ENCODE measurements around the gene SERTAD3.
"Not testable (repeated sequence)": the region's sequence is repeated elsewhere in the genome, so short reads cannot be mapped to it uniquely, and the experiment has no call there.

Gene SERTAD3

DNA sequence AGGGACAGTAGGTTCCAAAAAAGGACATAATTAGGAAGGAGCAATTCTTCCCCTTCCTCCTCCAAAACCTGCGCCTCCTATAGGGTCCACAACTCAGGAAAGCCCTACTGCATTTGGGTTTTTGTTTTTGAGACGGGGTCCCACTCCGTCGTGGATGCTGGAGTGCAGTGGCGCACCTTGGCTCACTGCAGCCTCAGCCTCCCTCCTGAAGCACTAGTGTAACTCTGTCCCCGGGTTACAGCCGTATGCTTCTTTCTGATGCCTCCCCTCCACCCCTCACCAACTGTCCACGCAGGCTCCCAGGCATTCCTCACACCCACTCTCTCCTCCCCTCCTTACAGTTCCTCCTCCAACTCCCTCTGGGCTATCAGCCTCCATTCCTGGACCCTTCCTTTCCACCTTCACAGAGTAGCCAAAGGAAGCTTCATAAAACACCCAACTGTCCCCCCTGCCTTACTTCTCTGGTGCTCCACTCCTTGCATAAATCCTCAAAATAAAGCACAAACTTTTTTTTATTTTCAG, 2.2 kb upstream of the SERTAD3 start:
- DNase-seq (ENCODE audit: low spot score): no peak
- no peaks in the 10 kb centered on the region for H3K27me3 Mint-ChIP-seq (ENCODE audit: low read depth)
- H3K9me3 Mint-ChIP-seq: no peaks in the 10 kb centered on the region
- H3K4me1 Mint-ChIP-seq (ENCODE audit: low read depth): peaks cover 17% of the 10 kb centered on the region
- H3K27ac Mint-ChIP-seq: peak overlapping the region; percentile 60
- peak overlapping the region; percentile 34 for H3K4me3 Mint-ChIP-seq
- H3K36me3 Mint-ChIP-seq (ENCODE audit: low read depth): no peaks in the 10 kb centered on the region

DNA sequence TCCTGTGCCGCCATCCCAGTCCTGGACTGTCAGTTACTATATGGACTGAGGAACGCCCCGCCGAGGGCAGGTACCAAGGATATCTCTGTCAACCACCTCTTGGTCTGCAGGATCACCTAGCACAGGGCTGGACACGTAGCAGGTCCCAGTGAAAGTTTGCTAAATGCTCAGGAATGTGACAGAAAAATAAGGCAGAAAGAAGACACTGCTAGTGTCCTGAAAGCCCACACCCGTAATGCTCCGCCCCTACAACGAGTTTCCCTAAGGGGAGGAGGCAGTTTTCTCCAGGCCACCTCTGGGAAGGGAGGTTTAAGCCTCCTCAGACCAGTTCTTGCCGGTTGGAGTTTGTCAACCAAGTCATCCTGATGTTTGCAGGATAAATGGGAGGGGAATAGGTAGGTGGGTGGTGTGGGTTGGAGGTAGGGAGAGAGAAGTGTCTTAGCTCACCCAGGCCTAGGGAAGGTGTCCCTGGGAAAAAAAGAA, 1.7 kb upstream of the SERTAD3 start:
- peaks cover 17% of the 10 kb centered on the region for H3K4me1 Mint-ChIP-seq (ENCODE audit: low read depth)
- no peak for DNase-seq (ENCODE audit: low spot score)
- no peaks in the 10 kb centered on the region for H3K9me3 Mint-ChIP-seq
- no peak overlapping the region for H3K27ac Mint-ChIP-seq
- no peaks in the 10 kb centered on the region for H3K27me3 Mint-ChIP-seq (ENCODE audit: low read depth)
- H3K36me3 Mint-ChIP-seq (ENCODE audit: low read depth): peaks cover 5% of the 10 kb centered on the region
- H3K4me3 Mint-ChIP-seq: peak overlapping the region; percentile 54

DNA sequence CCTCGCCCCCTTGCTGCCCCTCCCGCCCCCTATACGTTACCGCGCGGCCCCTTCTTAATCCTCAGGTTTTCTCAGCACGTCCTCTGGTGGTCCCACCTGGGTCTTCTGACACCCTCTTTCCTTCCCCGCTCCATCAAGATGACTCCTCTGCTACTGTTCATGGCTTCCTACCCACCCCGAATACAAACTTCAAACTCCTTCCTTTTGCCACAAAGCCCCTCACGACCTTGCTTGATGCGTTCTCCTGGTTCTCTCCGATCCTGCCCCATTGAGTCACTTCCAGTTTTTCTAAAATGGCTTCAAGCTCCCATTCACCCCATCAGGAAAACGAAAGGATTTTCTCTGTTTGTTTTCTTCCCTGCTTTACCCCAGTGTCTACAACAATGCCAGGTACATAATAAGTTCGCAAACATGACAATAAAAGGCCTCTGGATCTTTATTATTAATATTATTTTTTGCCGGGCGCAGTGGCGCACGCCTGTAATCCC, 734 bp upstream of the SERTAD3 start:
- H3K36me3 Mint-ChIP-seq (ENCODE audit: low read depth): peaks cover 7% of the 10 kb centered on the region
- H3K27ac Mint-ChIP-seq: peak overlapping the region; percentile 92
- no peaks in the 10 kb centered on the region for H3K9me3 Mint-ChIP-seq
- peaks cover 17% of the 10 kb centered on the region for H3K4me1 Mint-ChIP-seq (ENCODE audit: low read depth)
- H3K27me3 Mint-ChIP-seq (ENCODE audit: low read depth): no peaks in the 10 kb centered on the region
- H3K4me3 Mint-ChIP-seq: peak overlapping the region; percentile 99
- no peak for DNase-seq (ENCODE audit: low spot score)

DNA sequence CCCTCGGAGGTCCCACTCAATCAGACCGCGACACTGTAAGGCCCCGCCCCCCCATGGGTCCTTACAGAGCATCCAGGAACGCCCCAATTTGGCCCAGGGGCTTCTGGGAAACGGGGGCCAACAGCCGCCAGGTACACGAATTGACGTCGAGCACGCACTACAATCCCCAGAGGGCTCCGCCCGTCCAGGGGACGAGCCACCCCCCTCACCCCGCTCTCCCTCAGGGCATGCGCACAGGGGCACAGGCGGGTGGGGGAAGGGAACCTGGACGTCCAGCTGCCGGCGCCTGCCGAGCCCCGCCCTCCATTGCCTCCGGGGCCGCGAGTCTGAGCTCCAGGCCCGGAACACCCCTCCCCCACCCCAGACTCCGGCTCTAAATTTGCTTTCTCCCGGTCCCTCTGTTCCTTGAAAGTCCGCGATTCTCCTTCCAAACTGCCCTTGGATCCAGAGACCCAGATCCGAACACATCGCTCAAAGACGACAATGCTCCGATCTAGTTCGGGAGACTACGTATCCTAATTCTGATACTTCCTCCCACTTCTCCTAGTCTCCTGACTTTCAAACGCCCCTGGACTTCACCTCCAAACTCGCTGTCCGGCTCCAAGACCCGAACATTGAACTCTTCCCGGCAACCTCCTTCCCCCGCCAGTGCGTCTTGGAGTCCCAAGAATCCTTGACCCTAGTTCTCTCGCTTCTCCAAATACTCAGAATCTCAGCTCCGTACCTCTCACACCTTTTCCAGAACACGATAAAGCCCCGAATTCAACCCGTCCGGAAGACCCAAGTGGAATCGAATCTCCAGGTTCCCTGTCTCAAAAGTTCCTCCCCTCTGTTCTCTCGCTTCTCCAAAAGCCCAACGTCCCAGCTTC, 770 bp downstream of the SERTAD3 start:
- Mint-ChIP-seq H3K4me3 (peak overlapping the region; percentile 99), H3K36me3 (ENCODE audit: low read depth) (peaks cover 7% of the 10 kb centered on the region), H3K9me3 (no peaks in the 10 kb centered on the region), H3K27me3 (ENCODE audit: low read depth) (no peaks in the 10 kb centered on the region), H3K27ac (peak overlapping the region; percentile 98), H3K4me1 (ENCODE audit: low read depth) (peaks cover 17% of the 10 kb centered on the region)
- DNase-seq (ENCODE audit: low spot score): peak; percentile 100

DNA sequence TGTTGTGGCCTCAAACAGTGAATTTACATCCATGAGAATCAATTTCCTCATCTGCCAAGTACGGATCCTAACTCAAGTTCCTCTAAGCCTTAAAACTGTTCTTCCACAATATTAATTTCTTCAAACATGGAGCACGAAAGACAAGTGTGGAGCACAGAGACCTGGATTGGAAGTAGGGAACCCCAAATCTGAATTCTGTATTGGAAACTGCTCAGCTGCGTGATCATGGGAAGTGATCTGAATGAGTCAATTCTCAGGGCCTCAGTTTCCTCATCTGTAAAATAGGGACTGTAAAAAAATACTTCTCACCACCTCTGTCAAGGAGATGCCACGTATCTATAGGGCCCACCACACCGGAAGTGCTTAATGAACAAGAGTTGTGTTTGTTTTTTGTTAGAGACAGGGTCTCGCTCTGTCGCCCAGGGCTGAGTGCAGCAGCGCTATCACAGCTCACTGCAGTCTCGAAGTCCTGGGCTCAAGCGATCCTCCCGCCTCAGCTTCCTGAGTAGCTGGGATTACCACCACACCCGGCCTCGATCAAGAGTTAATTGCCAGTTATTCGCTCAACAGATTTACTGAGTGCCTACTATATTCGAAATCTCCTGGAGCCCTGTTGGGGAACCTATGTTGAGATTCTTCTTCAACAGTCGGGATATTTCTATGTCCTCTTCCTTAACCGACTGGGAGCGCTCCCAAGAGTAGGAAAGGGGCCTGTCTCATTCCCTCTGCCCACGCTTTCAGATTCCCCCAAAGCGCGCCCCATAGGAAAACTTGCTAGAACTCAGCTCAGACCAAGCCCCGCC, 1.6 kb downstream of the SERTAD3 start:
- Mint-ChIP-seq H3K36me3 (ENCODE audit: low read depth) (peaks cover 7% of the 10 kb centered on the region), H3K9me3 (no peaks in the 10 kb centered on the region), H3K4me1 (ENCODE audit: low read depth) (peaks cover 17% of the 10 kb centered on the region), H3K27ac (peak overlapping the region; percentile 94), H3K4me3 (peak overlapping the region; percentile 99), H3K27me3 (ENCODE audit: low read depth) (no peaks in the 10 kb centered on the region)
- no peak for DNase-seq (ENCODE audit: low spot score)

DNA sequence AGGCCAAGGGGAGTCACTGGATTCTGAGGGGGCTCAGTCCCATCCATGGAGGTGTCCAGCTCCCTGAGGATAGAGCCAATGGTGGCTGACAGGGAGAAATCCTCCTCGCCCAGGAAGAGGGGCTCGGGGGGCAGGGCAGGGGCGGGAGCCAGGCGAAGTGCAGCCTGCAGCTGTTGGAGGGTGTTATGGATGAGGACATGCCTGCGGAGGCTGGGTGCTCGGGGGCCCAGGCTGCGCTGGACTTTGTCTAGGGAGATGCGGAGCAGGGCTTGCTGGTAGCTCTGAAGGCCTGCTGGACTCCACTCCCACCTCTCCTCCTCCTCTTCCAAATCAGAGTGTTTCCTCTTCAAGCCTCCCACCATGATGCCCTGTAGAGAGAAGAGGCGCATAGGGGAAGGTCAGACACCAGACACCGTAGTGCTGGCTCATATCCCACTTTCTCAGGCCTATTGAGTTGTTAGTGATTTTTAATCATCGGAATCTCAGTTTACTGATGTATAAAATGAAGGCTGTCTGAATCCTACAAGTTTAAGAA, 2.3 kb downstream of the SERTAD3 start:
- H3K4me1 Mint-ChIP-seq (ENCODE audit: low read depth): peaks cover 17% of the 10 kb centered on the region
- peak overlapping the region; percentile 99 for H3K4me3 Mint-ChIP-seq
- H3K9me3 Mint-ChIP-seq: no peaks in the 10 kb centered on the region
- peak overlapping the region; percentile 94 for H3K27ac Mint-ChIP-seq
- no peaks in the 10 kb centered on the region for H3K27me3 Mint-ChIP-seq (ENCODE audit: low read depth)
- DNase-seq (ENCODE audit: low spot score): no peak
- peaks cover 7% of the 10 kb centered on the region for H3K36me3 Mint-ChIP-seq (ENCODE audit: low read depth)

DNA sequence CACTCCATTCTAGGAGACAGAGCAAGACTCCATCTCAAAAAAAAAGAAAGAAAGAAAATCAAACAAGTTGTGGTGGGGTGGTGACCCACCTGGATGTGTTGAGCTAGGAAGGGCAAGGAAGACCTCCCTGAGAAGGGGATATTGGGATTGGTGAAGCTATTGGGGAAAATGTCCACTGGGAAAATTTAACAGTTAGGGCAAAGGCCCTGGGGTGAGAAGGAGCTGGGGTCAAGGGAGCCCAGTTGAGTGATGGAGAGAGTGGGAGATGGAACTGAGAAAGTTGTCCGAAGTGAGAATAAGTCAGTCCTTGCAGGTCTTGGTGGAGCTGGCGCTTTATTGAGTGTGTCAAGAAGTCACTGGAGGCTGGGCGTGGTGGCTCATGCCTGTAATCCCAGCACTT, 5.9 kb downstream of the SERTAD3 start:
- H3K4me3 Mint-ChIP-seq: no peak overlapping the region
- H3K9me3 Mint-ChIP-seq: no peaks in the 10 kb centered on the region
- peaks cover 15% of the 10 kb centered on the region for H3K4me1 Mint-ChIP-seq (ENCODE audit: low read depth)
- no peaks in the 10 kb centered on the region for H3K27me3 Mint-ChIP-seq (ENCODE audit: low read depth)
- no peak for DNase-seq (ENCODE audit: low spot score)
- H3K36me3 Mint-ChIP-seq (ENCODE audit: low read depth): peaks cover 7% of the 10 kb centered on the region
- H3K27ac Mint-ChIP-seq: no peak overlapping the region

DNA sequence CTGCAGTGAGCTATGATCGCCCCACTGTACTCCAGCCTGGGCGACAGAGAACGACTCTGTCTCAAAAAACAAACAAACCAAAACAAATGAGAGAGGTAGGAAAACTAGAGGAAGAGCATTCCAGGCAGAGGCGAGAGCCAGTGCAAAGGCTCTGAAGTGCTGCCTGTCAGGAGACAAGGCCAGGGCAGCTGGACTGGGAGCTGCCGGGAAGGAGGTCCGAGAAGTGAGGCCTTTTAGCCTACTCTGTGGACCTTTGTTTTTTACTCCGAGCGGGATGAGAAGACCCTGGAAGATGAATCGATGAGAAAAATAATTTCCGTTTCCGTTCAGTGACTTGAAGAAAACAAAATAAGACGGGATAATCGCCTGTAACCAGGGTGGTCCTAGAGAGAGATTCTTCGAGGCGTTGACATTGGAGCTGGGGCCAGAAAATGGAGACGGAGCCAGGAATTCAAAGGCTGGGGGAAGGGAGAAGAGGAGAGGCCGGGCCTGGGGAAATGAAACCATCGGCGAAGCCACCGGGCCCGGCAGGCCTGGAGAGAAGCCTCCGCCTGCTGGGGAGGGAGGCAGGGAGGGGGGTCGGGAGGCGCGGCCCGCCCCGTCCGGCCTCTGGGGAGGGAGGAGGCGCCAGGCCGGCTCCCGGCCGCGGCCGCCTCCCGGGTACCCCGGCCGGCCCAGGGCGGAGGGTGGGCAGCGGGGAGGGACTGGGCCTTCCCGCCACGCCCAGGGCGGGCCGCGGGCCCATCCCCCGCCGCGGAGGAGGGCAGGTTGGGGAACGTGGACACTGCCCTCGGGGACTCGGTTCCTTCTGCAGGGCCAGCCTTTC, 10.5 kb downstream of the SERTAD3 start:
- H3K4me1 Mint-ChIP-seq (ENCODE audit: low read depth): peaks cover 6% of the 10 kb centered on the region
- no peaks in the 10 kb centered on the region for H3K9me3 Mint-ChIP-seq
- H3K4me3 Mint-ChIP-seq: peak overlapping the region; percentile 93
- H3K27ac Mint-ChIP-seq: peak overlapping the region; percentile 98
- H3K36me3 Mint-ChIP-seq (ENCODE audit: low read depth): no peaks in the 10 kb centered on the region
- no peaks in the 10 kb centered on the region for H3K27me3 Mint-ChIP-seq (ENCODE audit: low read depth)
- DNase-seq (ENCODE audit: low spot score): peak; percentile 63

DNA sequence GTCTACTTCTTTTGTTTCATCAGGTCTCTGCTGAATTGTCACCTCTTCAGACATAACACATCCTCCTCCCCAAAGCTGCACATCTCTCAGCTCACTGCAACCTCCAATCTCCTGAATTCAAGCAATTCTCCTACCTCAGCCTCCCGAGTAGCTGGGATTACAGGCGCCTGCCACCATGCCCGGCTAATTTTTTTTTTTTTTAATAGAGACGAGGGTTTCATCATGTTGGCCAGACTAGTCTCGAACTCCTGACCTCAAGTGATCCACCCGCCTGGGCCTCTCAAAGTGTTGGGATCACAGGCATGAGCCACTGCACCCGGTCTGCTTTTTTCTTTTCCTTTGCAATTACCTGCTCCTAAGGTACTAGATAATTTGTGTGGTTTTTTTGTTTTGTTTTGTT, 11.4 kb downstream of the SERTAD3 start:
- not testable (repeated sequence) for H3K27ac Mint-ChIP-seq; H3K4me1 Mint-ChIP-seq (ENCODE audit: low read depth); DNase-seq (ENCODE audit: low spot score); H3K27me3 Mint-ChIP-seq (ENCODE audit: low read depth); H3K36me3 Mint-ChIP-seq (ENCODE audit: low read depth); H3K9me3 Mint-ChIP-seq
- H3K4me3 Mint-ChIP-seq: peak overlapping the region; percentile 93

DNA sequence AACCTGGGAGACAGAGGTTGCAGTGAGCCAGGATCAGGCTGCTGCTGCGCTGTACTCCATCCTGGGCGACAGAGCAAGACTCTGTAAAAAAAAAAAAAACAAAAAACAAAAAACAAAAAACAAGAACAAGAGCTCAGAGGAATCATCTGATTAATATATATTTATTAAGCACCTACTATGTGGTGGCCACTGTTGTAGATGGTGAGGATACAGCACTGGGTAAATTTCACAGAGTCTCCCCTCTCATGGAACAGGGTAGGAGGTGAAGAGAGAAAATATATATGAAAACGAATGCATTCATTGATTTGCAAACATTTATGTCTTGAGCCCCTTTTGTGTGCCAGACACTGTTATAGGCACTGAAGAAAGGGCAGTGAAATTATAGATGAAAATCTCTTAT, 12.4 kb downstream of the SERTAD3 start:
- H3K9me3 Mint-ChIP-seq: no peaks in the 10 kb centered on the region
- H3K4me3 Mint-ChIP-seq: no peak overlapping the region
- no peak for DNase-seq (ENCODE audit: low spot score)
- peak overlapping the region; percentile 62 for H3K27ac Mint-ChIP-seq
- H3K27me3 Mint-ChIP-seq (ENCODE audit: low read depth): no peaks in the 10 kb centered on the region
- H3K4me1 Mint-ChIP-seq (ENCODE audit: low read depth): peaks cover 6% of the 10 kb centered on the region
- H3K36me3 Mint-ChIP-seq (ENCODE audit: low read depth): no peaks in the 10 kb centered on the region

DNA sequence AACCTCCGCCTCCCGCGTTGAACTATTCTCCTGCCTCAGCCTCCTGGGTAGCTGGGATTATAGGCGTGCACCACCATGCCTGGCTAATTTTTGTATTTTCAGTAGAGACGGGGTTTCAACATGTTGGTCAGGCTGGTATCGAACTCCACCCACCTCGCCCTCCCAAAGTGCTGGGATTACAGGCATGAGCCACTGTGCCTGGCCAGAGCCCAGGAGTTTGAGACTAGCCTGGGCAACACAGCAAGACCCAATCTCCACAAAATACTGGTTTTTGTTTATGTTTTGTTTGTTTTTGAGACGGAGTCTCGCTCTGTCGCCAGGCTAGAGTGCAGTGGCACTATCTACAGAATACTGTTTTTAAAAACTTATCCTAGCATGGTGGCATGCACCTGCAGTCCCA, 13.9 kb downstream of the SERTAD3 start:
- H3K36me3 Mint-ChIP-seq (ENCODE audit: low read depth); H3K9me3 Mint-ChIP-seq; H3K4me3 Mint-ChIP-seq; H3K4me1 Mint-ChIP-seq (ENCODE audit: low read depth); H3K27ac Mint-ChIP-seq; DNase-seq (ENCODE audit: low spot score); H3K27me3 Mint-ChIP-seq (ENCODE audit: low read depth): not testable (repeated sequence)

DNA sequence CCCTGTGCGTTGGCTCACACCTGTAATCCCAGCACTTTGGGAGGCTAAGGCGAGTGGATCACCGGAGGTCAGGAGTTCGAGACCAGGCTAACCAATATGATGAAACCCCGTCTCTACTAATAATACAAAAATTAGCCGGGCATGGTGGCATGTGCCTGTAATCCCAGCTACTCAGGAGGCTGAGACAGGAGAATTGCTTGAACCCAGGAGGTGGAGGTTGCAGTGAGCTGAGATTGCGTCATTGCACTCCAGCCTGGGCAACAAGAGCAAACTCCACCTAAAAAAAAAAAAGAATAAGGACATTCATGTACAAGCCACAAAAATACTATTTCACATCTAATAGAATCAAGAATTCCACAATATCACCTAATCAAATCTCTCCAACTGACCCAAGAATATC, 15.9 kb downstream of the SERTAD3 start:
- not testable (repeated sequence) for DNase-seq (ENCODE audit: low spot score); H3K27ac Mint-ChIP-seq; H3K9me3 Mint-ChIP-seq; H3K27me3 Mint-ChIP-seq (ENCODE audit: low read depth); H3K4me1 Mint-ChIP-seq (ENCODE audit: low read depth); H3K4me3 Mint-ChIP-seq; H3K36me3 Mint-ChIP-seq (ENCODE audit: low read depth)
